Glomerular visceral epithelial cell (primary cell): ENCODE results near the gene KRT2.

ENCODE experiments used
- DNase-seq: peaks from one replicate; pipeline ENCODE4 v3.0.0-alpha.2; 2016; ENCODE audit errors: extremely low spot score

The KRT2 gene

GRCh38 chr12:52615208-52615868 lies 36.7 kb downstream of the KRT2 start:
- no peak for DNase-seq

DNA sequence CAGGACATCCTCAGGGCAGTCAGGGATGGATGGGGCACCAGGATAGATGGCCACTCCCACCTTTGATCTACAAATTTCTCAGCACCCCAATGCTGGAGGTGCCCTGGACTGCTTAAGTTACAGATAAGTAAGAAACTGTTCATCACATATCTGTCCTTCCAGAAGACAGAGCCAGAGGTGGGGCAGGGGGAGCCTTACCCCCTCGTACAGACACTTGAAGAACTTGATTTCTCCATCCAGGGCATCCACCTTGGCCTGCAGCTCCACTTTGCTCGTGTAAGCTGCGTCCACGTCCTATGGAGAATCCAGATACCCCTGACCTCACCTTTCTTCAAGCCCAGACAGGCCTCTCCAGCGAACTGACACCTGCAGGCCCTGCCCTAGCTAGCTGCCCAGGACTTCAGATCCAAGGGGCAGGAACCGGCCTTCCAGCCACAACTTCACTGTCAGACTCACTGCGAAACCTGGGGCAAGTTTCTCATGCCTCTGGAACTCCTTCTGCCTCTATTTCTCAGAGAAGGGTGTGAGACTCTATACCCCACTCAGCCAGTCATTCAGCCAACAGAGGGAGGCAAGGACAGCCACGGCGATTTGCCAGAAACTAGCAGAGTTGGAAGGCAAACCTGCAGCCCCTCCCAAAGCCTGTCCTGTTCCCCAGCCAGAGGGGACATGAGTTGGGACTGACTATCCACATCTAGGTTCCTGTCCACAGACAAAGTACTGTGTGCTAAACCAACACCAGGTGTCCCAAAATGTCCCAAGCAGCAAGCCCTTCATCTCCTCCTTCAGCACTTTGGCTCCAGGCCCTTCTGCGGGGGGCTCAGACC lies 37.4 kb downstream of the KRT2 start:
- no peak for DNase-seq

DNA sequence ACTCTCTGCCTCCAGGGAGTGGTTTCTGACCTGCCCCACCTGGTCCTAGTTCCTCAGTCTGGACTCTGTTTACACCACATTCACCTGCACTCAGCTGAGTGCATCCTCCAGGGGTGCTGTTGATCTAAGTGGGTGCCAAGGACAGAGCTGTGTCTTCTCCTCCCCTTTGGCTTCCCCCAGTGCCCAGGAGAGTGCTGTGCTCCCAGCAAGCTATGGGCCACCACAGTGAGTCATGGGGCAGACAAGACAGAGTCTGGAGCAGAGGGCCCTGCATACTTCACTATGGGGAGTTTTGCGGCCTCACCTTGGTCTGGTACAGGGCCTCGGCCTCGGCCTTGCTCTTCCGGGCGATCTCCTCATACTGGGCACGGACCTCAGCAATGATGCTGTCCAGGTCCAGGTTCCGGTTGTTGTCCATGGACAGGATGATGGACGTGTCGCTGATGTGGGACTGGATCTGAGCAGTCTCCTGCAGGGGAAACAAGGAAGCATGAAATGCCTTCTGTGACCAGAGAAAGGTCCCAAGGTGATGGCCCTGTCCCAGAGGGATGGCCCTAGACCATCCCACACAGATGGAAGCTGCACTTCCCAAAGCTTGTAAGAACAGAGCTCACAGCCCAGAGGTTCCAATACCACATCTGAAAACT lies 38.5 kb downstream of the KRT2 start:
- no peak for DNase-seq

- DNase-seq = no peak
Measured at GRCh38 chr12:52612431-52613383, 39.3 kb downstream of the KRT2 start.

- DNase-seq = no peak
Measured at GRCh38 chr12:52611080-52611468, 40.9 kb downstream of the KRT2 start.

DNA sequence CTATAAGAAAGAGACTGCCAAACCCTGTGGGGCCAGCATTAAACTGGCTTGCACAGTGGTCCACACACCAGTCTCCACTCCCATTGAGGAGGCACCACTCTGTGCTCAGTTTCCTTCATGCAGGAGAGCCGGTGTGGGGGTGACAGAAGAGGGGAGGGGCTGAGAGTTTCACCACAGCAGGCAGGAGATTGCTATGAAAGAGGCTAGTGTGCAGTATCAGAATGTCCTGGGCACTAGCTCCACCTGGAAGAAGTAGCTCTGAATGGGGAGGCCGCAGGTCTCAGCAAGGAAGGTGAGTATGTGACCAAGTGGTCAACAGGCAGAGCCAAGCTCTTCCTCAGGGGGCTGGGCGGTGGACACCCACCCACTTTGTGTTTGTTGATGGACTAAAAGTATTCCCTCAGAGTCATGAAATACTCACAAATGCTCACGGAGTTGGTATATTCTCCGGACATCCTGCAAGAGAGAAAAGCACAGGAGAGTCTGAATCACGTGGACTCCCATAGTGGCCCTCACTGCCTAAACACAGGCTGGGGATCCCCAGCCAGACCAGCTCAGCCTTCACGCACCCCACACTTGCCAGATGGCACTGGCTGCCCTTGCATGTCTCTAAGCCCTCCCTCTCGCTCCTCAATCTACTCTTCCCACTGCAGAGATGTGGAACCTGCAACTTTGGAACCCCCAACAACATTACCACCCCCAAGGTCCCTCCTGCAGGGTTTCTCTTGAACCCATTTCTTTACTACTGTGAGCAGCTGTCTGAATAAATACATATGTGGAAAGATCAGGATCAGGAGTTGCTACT lies 43.0 kb downstream of the KRT2 start:
- DNase-seq = no peak

DNA sequence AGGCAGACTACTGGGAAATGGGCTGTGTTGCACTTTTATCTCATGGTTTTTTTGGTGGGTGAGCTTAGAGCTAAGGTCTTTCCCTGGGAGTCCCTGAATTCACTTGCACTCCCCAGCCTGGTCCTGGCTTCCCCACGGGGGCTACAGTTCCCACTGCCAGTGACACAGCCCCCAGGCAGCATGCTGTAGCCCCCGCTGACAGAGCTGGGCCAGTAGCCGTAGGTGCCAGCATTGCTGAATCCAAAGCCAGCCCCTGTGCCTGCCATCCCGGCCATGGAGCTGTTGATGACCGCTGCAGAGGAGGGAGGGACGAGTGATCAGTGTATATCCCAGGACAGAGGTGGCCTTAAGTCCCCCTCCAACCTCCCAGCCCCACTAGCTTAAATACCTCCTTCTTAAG lies 43.9 kb downstream of the KRT2 start:
- DNase-seq = no peak

DNA sequence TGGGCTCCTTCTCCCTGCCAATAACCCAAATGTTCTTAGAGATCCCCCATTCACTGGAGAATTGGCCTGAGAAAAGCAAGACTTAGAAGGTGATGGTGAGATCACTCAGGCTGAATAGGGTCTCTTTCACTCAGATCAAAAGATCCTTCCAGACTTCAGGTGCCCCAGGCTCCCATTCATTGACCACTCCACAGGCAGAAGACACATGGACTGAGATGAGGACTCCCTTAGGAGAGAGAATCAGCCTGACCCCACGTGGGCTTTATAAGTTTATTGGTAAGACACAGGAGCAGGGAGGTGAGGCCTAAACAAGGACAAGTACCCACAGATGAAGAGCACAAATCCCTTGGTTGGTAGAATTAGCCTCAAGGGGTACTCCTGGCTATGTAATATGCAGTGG lies 44.7 kb downstream of the KRT2 start:
- DNase-seq = no peak

DNA sequence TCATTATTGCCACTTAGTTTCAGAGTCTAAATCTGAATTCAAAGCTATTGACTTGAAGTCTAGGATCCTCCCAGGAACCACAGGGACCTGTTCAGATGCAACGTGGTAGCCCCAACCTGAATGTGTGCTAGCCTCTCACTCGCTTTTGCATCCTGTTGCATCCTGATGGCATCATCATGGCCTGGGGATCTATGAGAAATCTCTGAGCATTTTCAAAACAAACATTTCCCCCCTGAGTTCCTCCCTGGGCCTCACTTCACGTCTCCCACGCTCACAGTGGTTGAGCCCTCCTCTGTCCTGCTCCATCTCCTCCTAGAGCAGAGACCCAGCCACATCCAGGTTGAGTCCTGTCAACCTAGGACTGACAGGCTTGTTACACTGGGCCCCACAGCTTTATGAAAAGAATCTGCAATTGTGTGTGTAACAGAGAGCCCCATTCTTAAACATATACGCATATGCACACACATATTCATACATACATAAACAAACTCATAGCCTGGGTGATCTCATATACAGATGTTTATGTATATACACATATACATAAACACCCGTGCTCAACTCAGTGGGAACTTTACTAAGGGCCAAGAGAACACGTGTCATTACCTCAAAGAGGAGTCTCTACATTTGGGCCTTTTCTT lies 45.3 kb downstream of the KRT2 start:
- DNase-seq = no peak

DNA sequence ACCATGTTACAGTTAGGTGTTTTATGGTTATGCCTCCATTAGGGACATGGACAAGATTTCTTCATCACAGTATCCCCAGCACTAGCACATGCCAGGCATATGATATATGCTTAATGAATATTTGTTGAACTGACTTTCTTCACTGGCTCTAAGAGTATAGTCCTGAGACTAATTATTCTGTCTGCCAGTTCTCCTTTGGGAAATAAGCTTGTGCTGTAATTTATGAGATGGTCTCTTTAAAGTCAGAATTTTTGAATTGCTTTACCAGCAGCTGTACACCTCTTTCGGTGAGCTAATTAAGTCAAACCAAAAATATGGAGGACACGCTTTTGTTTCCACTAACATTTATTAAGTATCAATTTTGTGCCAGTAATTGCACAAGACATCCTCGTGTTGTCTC lies 45.9 kb downstream of the KRT2 start:
- DNase-seq = no peak

DNA sequence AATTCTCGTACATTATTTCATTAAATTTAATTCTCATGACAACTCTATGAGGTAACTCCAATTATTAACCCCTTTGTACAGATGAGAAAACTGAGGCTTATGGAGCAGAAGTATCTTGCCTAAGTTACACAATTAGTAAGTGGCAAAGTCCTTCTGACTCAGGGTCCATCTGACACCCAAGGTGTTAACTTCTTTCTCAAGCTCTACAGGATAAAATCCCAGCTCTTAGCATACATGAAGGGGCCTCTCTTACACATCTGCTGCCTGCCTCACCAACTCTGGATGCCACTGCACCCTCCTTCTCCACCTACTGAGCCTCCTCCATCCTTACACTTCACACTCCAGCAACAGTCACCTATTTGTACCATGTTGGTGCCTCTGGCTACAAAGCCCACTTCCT lies 46.5 kb downstream of the KRT2 start:
- DNase-seq = no peak

GRCh38 chr12:52604859-52605258 lies 47.2 kb downstream of the KRT2 start:
- DNase-seq = no peak

GRCh38 chr12:52603314-52603713 lies 48.7 kb downstream of the KRT2 start:
- DNase-seq = no peak

DNA sequence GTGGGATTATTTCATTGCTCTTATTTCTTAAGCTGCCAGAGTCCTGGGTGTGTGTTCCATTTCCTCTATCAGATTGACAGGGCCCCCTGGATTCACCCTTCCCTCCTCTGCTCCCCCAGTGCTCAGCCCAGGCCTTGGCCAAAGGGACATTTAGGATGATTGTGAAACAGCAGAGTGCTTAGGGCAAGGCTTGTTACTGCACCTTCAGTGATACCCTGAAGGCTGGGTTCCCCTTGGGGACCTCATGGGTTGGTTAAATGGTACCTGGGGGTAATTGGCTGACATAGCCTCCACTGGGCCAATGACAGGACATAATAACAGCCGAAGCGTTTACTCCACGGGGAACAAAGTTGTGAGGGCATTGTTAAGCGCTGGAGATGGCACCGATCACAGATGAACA lies 49.5 kb downstream of the KRT2 start:
- DNase-seq = no peak

- no peak for DNase-seq
Measured at GRCh38 chr12:52601671-52602070, 50.3 kb downstream of the KRT2 start.

DNA sequence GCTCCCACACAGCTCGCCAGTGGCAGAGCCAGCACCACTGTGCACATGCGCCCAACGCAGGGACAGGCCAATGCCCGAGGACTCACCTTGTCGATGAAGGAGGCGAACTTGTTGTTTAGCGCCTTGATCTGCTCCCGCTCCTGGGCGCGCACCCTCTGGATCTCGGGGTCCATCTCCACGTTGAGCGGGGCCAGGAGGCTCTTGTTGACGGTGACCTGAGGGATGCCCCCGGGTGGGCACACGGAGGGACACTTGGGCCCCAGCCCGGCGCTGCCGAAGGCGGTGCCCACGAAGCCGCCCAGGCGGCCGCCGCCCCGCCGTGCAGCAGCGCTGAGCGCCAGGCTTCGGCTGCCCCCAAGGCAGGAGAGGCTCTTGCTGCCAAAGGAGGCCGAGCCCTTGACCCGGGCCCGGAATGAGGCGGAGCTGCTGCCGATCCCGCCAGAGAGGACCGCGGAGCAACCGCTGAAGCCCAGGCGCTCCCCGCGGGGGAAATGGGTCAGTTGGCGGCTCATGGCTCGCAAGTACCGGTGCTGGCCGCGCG lies 51.0 kb downstream of the KRT2 start, which contains the start of gene KRT72:
KRT72 (minus strand) TSS at position 523 of the 541 bp plus-strand sequence; CDS start at position 512, 11 bp downstream.
- no peak for DNase-seq

DNA sequence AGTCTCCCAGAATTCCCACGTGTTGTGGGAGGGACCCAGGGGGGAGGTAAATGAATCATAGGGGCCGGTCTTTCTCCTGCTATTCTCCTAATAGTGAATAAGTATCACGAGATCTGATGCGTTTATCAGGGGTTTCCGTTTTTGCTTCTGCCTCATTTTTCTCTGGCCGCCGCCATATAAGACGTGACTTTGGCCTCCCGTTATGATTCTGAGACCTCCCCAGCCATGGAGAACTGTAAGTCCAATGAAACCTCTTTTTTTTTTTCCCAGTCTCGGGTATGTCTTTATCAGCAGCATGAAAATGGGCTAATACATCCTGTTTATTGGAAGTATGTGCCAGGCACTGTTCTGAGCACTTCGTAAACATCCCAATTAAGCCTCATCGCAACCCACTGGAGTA lies 51.5 kb downstream of the KRT2 start:
- no peak for DNase-seq

- DNase-seq = no peak
Measured at GRCh38 chr12:52600071-52600470, 51.9 kb downstream of the KRT2 start.

GRCh38 chr12:52598966-52599365 lies 53.0 kb downstream of the KRT2 start:
- DNase-seq = no peak
